GM19395 (cell line): ENCODE data around the gene ISYNA1.
"Not testable (repeated sequence)": the region's sequence is repeated elsewhere in the genome, so short reads cannot be mapped to it uniquely, and the experiment has no call there.

Source experiments
- ATAC-seq: cut with Tn5 transposase; IDR thresholded peaks from one replicate; pipeline ENCODE4 v1.9.1; 2021; ENCODE audit warnings: mild to moderate bottlenecking, moderate library complexity; ENCODE audit not compliant: unreplicated experiment

ISYNA1 gene

DNA sequence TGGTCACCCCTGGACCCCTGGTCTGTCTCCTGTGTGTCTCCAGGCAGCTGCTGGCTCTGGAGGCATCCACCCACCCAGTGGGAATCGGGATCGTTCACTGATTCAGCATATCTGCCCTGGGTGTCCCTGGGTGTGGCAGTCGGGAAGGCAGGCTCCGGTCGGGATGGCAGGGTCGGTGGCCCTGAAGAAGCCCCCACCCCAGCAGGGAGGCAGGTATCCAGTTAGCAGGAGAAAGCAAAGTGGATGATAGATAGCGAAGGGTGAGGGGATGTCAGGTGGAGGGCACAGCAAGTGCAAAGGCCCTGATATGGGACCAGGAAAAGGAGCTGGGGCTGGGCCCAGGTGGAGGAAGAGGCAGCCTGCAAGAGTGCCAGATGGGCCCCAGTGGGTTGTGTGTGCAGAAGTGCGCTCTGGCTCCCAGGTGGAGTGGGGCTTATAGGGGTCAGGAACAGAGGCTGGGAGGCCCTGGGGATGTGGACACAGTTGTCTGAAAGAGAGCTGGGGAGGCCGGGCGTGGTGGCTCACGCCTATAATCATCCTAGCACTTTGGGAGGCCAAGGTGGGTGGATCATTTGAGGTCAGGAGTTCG lies 16.5 kb downstream of the ISYNA1 start:
- ATAC-seq: no peak

DNA sequence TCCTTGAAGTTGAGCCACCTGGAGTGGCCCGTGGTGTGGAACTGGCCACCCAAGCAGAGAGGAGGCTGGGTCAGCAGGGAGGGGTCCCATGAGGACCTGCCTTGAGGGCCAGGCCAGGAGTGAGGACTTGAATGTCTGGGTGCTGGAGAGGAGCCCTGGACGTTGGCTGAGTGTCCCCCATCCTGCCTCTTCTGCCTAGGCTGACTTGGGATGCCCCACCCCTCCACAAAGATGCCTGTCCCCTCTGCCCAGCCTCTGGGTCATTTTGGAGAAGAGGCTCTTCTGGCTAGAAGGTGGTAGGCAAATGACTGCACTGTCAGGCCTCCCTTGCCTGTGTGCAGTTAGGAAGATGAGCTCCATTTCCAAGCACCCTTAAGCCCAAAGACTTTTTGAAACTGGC lies 17.0 kb downstream of the ISYNA1 start:
- ATAC-seq: no peak

DNA sequence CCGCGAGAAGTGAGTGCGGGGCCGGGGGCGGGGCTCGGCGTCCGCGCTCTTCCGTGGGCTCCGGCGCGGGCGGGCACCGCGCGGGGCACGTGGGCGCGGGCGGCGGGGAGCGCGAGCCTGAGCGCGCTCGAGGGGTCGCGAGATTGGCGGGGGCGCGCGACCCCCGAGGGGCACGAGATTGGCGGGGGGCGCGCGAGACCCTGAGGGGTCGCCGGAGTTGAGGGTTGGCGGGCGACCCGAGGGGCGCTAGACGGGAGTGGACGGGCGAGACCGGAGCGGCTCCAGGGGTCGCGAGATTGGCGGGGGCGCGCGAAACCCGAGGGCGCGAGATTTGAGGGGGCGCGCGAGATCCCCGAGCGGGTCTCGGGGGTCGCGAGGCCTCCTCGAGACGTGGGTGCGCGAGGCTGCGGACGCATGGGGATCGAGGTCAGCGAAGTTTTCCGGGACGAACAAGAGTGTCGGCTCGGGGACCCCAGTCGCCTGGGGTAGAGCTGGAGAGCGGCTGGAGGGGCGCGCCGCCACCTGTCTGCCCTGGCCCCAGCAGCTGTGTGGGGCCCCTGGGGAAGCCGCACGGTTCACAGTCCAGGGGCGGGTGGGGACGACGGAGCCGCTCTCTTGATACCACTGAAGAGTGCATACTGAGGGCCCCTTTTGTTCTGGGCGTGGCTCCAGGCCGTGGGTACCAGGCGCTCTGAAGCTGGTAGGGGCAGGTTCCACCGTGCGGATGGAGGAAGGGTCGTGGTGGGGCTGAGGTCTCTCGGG lies 18.1 kb downstream of the ISYNA1 start:
- no peak for ATAC-seq

DNA sequence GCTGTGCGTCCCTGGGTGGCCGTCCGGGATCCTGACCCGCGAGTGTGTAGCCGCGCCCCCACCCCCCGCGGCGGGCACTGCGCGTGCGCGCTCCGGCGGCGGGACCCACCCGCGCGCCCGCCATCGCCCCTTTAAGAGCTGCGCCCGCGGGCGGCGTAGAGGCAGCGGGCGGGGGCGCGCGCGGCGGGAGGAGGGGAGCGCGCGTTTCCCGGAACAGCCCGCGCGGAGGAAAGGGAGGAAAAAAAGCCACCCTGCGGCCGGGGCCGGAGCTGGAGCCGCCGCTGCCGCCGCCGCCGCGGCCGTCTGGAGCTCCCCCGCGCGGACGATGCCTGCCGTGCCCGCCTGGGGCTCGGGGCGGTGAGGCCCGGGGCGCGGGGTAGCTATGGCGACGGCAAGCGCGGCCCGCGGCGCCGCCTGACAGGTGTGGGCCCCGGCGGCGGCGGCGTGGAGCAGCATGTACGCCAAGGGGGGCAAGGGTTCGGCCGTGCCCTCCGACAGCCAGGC lies 18.7 kb downstream of the ISYNA1 start, which contains the start of gene SSBP4:
Gene SSBP4, plus strand, starts transcription at position 204 of the 504 bp plus-strand sequence. Its CDS starts 251 bp downstream, at position 455.
- no peak for ATAC-seq

DNA sequence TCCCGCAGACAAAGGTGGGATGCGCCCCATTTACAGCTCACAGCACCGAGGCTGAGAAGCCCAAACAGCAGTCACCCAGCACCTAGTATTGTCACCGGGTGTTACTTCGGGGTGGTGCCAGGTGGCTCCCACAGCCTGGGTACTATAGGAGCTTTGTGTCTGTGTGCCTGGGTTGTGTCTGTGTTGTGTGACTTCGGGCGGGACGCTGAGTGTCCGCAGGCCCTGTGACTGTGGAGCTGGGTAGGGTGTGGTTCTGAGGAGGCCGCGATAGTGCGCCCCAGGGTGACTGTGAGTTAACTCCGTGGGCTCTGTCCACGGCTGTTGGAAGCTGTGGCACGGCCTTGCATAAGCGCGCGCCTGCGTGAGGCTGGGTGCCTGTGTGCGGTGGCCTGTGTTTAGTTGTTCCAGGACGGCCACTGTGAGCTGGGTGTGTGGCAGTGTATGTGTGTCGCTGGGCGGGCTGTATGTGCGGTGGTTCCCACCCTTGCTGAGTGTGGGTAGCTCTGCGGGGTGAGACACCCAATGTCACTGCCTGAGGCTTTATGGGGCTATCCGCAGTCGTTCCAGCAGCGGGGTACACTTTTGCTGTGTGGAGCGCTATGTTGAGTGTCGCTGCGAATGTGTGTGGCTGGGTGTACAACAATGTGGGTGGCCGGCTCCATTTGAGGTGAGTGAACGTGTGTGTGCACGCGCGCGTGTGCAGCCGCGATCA lies 19.3 kb downstream of the ISYNA1 start:
- no peak for ATAC-seq

DNA sequence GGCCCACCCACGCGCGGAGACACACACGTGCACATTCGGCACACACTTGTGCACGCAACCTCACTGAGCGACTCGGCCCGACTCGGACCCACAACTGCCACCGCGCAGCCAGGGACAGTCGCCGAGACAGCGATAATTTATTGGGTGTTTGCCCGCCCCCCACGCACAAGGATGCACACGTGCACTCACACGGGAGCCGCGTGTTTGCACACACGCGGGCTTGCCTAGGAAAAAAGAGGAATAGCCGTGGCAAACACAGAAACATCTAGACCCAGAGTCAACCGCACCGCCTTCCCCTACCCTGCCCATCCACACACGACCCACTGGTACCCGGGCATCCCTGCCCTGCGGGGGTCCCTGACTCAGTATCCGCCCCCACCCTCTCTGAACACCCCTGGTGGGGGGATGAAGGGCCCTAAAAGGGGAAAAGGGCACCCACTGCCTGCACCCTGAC lies 19.9 kb downstream of the ISYNA1 start:
- no peak for ATAC-seq

DNA sequence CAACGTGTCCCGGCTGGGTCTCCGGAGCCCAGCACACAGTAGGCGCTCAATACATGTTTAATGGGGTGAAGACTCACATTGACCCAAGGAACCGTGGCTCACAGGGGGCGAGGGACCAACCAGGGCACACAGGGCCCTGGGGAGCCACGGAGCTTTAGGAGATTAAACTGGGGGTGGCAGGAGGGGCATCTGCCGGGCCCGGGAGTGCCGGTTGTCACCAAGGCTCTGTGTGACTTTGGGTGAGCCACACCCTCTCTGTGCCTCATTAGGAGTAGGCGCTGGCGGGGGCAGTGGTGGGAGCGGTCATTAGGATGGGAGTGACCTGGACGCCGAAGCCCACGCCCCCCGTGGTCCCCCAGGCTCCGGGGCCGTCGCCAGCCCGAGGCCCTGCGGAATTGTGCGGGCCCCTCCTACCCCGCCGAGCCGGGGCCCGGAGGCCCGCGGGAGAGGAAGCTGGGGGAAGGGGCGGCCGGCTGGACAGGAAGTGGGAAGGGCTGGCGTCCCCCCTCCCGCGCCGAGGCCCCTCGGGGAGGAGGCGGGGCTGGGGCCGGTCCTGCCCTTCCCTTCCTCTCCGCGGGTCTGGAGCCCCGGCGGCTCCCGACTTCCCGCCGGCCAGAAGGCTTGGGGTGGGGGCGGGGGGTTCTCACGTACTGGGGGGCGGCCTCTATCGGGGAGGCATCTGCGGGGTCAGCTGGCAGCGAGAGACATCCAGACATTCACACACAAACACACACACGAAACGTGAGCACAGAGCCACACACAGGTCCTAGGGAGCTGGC lies 20.5 kb downstream of the ISYNA1 start:
- no peak for ATAC-seq

DNA sequence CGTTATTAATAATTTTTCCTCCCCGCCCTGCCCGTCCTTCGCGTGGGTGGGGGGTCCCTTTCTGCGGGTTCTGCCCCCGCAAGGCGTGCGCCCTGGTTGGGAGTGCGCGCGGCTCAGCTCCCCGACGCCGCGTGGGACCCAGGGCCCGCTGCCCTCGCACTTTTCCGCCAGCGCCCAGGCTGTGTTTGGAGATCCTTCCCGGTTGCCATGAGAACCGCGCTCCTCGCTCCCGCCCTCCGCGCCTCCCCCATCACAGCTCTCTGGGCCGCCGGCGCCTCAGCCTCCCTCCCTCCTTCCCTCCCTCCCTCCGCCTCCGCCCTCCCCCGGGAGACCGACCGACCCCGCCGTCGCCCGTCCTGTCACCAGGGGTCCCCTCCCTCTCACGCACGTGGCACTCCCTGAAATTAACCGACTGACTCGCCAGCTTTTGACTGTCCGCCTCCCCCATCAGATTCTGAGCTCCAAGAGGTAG lies 21.1 kb downstream of the ISYNA1 start:
- no peak for ATAC-seq

DNA sequence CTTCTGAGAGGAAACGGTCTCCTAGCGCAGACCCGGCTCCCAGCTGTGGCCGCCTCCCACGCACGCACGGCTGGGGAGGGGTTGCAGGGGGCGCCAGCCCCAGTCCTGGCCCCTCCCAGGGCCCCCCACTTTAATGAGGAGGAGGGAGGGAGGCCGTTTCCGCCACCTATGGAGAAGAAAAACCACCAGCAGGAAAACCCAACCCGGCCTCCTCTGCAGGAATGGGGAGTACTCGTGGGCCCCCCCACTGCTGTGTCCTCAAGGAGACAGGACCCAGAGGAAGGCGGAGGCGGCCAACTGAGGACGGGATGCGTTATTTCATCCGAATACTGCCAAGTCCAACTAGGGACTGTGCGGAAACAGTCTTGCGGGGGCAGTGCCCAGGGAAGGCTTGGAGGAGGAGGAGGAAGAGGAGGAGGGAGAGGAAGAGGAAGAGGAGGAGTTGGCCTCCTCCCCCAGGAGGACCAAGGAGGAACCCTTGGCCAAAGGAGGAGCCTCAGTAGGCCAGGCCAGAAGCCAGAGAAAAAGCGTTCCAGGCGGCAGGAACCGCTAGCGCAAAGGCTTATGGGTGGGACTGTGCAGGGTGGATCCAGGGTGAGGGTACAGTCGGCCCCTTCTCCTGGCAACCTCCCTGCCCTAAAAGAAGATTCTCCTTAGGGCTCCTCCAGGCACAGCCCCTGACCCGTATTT lies 22.6 kb downstream of the ISYNA1 start:
- ATAC-seq: no peak

DNA sequence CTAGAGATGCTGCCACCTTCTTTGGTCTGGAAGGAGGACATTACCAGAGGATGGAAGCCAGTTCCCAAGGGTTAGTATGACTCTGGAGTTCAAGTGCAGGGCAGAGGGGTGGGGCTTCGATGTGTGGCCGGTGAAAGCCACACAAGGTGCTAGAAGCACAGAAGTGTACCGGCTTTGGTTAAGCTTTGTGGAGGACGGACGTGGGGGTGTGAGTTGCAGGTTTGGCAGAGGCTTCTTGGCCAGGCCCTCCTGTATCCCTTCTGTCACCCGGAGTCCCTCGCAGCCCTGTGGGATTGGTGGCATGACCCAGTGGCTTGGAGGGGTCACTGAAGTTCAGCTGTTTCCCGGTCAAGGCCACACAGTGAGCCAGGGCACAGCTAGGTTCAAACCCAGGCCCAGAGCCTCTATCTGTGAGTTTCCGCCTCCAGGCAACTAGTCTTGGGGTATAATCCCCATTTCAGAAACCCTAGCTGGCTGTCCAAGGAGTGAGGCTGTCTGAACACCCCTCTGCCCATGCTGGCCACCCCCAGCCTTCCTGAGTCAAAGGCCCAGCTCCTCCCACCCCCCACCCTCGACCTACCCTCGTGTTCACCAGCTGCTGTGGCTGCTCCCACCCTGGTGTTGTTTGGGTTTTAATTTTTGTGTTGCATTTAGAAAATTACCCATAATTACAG lies 23.3 kb downstream of the ISYNA1 start:
- ATAC-seq: no peak

DNA sequence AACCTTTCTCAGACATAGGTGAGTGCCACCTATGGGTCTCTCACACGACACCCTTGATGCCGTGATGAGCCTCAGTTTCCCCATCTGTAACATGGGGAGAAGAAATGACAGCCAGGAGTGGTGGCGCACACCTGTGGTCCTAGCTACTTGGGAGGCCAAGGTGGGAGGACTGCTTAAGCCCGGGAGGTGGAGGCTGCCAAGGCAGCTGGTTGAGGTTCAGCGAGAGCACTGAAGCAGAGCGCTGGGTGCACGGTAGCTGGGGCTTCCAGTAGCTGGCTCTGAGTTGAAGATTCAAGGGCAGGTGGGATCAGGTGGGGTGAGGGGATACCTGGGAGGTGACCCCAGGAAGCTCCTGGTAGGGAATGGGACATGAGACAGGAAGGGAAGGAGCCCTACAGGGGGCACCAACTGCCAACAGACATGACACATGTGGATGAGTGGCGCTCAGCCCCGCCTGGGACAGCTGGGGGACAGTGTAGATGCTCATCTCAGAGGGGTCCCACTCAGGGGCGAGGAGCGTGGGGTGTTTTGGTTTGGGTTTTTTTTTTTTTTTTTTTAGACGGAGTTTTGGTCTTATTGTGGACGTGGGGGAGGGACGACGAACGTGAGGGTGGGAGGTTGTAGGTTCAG lies 25.2 kb downstream of the ISYNA1 start:
- ATAC-seq: no peak

DNA sequence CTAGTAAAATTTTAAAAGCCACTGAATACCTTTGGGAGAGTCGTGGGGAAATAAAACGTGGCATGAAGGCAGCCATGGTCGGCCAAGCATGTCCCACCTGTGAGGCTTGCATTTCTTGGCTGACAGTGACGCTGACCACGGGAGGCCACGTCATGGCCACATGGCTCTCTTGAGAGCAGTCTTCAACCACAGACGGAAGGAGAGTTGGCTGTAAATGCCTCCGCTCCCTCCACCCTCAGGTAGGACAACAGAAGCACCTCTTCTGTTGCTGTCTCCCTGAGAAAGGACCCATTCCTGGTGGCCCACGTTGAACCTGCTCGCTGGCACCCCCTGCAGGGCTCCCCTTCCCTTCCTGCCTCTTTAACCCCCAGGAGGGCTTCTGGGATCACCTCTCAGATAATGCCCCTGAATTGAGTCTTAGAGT lies 29.9 kb downstream of the ISYNA1 start:
- no peak for ATAC-seq

DNA sequence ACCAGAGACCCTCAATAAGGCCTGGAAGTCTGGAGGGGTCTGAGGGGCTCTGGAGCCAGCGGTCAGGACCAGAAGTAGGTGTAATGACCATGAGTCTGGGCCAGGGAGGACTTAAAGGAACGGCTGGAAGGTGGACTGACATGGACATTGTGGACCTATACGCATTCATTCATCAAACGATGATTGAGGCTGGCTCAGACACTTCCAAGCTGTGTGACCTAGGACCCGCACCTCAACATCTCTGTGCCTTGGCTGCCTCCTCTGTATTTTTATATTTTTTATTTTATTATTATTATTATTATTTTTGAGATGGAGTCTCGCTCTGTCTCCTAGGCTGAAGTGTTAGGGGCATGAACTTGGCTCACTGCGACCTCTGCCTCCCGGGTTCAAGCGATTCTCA lies 31.2 kb downstream of the ISYNA1 start:
- no peak for ATAC-seq

DNA sequence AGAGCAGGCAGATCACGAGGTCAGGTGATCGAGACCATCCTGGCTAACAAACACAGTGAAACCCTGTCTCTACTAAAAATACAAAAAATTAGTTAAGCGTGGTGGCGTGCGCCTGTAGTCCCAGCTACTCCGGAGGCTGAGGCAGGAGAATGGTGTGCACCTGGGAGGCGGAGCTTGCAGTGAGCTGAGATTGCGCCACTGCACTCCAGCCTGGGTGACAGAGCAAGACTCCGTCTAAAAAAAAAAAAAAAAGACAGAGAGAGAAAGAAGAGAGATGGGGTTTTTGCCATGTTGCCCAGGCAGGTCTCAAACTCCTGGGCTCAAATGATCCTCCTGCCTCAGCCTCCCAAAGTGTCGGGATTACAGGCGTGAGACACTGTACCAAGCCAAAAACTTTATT lies 32.2 kb downstream of the ISYNA1 start:
- ATAC-seq: not testable (repeated sequence)

DNA sequence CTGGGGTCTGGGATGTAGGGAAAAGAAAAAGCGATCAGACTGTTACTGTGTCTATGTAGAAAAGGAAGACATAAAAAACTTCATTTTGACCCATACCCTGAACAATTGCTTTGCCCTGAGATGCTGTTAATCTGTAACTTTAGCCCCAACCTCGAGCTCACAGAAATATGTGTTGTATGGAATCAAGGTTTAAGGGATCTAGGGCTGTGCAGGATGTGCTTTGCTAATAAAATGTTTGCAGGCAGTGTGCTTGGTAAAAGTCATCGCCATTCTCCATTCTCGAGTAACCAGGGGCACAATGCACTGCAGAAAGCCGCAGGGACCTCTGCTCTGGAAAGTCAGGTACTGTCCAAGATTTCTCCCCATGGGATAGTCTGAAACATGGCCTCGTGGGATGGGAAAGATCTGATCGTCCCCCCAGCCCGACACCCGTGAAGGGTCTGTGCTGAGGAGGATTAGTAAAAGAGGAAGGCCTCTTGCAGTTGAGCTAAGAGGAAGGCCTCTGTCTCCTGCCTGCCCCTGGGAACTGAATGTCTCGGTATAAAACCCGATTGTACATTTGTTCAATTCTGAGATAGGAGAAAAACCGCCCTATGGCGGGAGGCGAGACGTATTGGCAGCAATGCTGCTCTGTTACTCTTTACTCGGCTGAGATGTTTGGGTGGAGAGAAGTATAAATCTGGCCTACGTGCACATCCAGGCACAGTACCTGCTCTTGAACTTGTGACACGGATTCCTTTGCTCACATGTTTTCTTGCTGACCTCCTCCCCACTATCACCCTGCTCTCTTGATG lies 35.3 kb downstream of the ISYNA1 start:
- not testable (repeated sequence) for ATAC-seq

DNA sequence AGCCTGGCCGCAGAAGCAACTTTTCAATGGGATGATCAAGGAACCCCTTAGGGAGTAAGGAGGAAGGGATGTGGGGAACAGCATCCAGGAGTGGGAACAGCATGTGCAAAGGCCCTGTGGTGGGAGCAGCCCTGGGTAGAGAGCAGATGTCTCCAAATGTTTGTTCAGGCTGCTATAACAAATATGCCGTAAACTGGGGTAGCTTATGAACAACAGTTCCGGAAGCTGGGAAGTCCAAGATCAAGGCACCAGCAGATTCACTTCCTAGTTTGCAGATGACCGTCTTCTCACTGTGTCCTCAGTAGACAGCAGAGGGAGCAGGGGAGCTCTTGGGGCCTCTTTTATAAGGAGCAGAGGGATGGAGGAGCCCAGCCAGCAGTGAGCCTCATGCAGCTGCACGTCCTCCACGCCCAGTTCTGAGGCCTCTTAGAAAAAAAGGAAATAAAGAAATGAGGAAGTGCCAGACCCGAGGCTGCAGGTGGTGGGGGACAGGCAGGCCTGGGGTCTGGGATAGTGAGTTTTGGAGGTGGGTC lies 36.3 kb downstream of the ISYNA1 start:
- no peak for ATAC-seq

DNA sequence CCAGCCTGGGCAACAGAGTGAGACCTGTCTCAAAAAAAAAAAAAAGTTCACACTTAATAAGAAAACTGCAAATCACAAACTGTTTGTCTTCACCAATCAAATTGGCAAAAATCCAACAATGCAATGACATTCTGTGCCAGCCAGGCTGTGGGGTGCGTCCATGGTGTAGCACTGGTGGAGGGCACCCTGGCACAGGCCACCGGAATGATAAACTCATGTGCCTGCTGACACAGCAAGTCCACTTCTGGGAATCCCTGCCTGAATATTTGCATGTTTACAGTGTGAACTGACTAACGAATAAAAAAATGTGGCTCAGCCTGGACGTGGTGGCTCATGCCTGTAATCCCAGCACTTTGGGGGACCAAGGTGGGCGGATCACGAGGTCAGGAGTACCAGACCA lies 38.9 kb downstream of the ISYNA1 start:
- ATAC-seq: no peak
